Stimulated activated CD4-positive, alpha-beta T cell treated with anti-CD3 and anti-CD28 coated beads, Interleukin-4, amount 100 ng/mL, for 4 hours (primary cell): ENCODE results near the gene RIPK1.
"Not testable (repeated sequence)": the region's sequence is repeated elsewhere in the genome, so short reads cannot be mapped to it uniquely, and the experiment has no call there.

ENCODE experiments used
- DNase-seq, 2 experiments: peaks; one replicate each; pipeline ENCODE4 v3.0.0-alpha.2; 2020

RIPK1 gene

DNA sequence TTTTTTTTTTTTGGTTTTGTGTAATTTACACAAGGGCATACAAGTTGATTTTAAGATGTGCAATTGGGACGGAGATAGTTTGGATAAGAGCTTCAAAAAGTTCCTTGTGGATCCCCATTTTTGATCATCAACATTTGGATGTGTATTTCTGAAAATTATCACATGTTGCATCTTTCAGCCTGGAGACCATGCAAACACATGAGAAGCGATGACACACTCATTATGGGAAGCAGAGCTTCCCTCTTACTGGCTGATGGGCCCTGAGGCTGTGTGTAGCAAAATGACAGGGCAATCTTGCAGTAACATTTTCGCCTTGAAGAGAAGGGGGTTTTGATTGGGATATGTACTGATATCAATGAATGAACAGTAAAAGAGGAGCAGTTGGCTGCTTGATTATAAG, 22.0 kb upstream of the RIPK1 start:
- no peak for DNase-seq

DNA sequence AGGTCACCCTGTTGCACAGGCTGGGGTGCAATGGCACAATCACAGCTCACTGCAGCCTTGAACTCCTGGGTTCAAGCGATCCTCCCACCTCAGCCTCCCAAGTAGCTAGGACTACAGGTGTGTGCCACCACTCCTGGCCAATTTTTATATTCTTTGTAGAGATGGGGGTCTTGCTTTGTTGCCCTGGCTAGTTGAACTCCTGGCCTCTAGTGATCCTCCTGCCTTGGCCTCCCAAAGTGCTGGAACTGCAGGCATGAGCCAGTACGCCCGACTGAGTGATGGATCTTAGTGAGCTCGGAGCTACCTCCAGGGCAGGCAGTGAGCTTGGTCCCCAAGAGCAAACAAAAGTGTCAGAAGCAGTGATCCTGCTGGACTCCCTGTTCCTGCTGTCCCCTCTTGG, 20.3 kb upstream of the RIPK1 start:
- DNase-seq, result not testable (repeated sequence)

DNA sequence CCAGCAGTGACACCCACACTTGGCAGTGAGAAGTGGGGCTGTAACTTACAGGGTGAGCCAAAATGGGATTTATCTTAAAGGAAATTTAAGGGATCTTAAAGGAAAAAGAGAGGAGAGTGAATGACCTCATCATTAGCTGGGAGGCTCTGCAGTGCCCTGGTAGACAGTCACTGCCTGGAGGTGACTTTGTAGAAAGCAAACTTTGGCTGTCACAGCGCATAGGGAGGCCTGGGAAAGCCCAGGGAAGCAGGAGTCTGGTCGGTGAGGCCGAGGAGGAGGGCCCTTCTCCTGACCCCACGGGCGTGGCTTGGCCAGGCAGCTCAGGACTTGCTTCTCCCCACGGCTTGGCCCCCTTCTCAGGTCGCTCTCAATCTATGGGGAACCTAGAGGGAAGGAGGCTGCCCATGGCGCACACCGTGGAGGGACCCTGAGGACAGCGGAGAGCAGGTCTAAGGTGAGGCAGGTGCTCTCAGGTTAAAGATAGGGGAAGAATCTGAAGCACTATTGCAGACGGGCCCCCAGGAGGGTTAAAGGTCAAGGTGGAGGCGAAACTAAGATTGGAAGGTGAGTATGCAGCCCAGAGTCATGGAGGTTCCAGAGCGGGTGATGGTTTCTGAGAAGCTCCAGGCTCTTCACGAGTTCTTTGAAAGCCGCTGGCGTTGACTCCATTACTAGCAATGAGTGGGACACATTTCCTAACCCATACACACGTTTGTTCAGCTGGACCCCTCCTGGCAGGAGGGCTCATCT, 15.6 kb upstream of the RIPK1 start:
- no peak for DNase-seq

DNA sequence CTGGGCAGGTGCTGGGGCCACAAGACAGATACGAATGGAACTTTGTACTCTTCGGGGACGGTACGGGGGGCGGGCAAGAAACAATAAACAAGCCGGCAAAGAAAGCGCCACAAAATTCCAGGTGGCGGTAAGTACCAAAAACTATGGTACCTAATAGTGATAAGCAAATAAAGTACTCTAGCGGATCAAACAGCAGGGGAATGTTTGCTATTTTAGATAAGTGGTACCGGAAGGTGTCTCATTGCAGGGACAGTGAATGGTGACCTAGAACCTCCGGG, 15.1 kb upstream of the RIPK1 start:
- DNase-seq, result no peak

DNA sequence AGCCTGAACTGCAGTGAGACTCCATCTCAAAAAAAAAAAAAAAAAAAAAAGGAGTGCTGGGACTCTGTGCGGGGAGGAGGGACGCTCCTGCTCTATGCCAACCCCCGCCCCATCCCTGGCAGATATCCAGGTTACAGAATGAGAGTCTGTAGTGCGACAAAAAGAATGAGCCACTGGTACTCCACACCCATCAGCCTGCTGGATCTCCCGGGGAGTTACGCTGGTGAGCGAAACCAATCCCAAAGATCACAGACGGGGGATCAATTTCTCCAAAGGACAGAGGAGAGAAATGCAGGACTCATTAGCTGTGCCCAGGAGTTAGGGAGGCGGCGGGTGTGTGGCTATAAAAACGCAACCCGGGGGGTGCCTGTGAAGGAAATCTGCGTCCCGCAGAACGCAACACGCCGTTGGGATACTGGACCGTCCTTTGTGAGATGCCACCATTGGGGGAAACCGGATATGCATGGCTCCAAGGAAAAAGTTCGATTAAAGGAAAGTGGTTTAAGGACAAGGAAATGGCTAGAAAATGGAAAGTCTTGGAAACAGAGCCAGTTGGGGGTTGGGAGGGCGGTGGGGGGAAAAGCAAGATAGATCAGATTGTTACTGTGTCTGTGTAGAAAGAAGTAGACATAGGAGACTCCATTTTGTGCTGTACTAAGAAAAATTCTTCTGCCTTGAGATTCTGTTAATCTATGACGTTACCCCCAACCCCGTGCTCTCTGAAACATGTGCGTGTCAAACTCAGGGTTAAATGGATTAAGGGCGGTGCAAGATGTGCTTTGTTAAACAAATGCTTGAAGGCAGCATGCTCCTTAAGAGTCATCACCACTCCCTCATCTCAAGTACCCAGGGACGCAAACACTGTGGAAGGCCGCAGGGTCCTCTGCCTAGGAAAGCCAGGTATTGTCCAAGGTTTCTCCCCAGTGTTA, 13.8 kb upstream of the RIPK1 start:
- DNase-seq, result not testable (repeated sequence)

DNA sequence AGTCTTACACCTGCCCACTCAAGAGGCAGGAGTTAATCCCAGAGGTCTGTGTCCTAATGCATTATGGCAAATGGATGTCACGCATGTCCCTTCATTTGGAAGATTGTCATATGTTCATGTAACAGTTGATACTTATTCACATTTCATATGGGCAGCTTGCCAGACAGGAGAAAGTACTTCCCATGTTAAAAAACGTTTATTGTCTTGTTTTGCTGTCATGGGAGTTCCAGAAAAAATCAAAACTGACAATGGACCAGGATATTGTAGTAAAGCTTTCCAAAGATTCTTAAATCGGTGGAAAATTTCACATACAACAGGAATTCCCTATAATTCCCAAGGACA, 13.2 kb upstream of the RIPK1 start:
- not testable (repeated sequence) for DNase-seq

DNA sequence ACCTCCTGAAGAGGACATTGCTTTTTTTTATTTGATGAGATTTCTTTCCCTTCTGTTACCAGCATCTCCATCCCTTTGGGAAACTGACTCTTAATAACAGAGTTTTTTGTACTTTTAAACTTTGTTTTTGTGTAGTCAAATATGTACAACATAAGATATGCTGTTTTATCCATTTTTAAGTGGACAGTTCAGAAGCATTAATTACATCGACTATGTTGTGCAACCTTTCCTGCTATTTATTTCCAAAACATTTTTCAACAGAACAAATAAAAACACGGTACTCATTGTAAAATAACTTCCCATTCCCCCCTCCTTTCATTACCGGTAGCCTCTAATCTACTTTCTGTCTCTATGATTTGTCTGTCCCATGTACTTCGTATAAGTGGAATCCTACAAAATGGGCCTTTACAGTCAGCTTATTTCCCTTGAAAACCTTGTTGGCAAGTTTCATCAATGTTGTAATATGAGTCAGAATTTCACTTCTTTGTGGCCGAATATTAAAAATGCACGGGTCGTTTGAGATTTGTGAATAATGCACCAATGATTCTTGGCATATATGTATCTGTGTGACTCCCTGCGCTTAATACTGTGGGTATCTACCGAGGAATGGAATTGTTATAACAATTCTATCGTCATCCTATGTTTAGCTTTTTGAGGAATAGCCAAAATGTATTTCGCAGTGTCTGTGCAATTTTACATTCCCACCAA, 11.1 kb upstream of the RIPK1 start:
- DNase-seq, result no peak

DNA sequence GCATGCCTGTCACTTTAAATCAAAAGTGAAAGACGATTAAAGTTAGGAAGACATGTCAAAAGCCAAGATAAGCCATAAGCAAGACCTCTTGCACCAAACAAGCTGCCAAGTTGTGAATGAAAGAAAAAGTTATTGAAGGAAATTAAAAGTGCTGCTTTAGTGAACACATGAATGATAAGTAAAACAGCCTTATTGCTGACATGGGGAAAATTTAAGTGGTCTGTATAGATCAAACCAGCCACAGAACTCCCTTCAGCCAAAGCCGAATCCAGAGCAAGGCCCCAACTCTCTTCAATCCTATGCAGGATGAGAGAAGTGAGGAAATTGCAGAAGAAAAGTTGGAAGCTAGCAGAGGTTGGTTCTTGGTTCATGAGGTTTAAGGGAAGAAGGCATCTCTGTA, 9.3 kb upstream of the RIPK1 start:
- no peak for DNase-seq

DNA sequence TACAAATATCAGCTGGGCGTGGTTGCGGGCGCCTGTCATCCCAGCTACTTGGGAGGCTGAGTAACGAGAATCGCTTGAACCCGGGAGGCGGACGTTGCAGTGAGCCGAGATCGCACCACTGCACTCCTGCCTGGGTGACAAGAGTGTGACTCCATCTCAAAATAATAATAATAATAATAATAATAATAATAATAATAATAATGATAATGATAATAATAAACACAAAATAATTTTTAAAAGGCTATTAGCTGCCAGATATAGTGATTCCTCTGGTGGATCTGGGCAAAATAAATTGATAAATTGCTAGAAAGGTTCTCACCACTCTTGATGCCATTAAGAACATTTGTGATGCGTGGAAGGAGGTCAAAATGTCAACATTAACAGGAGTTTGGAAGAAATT, 8.2 kb upstream of the RIPK1 start:
- not testable (repeated sequence) for DNase-seq

DNA sequence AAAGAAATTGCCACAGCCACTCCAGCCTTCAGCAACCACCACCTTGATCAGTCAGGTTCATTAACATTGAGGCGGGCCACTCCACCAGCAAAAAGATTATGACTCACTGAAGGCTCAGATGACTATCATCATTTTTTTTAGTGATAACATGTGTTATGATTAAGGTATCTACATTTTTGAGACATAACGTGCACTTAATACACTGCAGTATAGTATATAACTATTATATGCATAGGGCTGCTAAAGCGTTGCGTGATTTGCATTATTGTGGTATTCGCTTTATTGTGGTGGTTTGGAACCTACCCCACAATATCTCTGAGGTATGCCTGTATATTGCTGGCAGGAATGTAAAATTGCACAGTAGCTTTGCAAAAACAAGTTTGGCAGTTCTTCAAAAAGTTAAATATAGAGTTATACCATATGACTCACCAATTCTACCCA, 6.8 kb upstream of the RIPK1 start:
- no peak for DNase-seq

DNA sequence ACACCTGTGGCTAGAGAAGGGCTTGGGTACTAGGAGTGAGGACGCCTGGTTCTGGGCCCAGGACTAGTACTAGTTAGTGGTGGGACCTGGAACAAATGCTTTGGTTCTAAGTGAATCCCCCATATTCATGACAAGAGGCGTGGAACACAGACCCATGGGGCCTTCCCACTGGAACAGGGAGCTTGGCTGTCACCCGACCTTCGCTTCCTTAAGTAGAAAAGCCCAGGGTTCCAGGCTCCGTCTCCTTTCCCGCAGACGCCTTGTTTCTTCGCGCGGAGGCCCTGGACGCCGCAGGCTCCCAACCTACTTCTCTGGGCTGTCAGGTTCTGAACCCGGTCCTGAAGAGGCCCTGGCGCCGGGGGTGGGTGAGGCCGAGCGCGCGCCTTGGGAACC, 5.0 kb upstream of the RIPK1 start:
- not testable (repeated sequence) for DNase-seq

DNA sequence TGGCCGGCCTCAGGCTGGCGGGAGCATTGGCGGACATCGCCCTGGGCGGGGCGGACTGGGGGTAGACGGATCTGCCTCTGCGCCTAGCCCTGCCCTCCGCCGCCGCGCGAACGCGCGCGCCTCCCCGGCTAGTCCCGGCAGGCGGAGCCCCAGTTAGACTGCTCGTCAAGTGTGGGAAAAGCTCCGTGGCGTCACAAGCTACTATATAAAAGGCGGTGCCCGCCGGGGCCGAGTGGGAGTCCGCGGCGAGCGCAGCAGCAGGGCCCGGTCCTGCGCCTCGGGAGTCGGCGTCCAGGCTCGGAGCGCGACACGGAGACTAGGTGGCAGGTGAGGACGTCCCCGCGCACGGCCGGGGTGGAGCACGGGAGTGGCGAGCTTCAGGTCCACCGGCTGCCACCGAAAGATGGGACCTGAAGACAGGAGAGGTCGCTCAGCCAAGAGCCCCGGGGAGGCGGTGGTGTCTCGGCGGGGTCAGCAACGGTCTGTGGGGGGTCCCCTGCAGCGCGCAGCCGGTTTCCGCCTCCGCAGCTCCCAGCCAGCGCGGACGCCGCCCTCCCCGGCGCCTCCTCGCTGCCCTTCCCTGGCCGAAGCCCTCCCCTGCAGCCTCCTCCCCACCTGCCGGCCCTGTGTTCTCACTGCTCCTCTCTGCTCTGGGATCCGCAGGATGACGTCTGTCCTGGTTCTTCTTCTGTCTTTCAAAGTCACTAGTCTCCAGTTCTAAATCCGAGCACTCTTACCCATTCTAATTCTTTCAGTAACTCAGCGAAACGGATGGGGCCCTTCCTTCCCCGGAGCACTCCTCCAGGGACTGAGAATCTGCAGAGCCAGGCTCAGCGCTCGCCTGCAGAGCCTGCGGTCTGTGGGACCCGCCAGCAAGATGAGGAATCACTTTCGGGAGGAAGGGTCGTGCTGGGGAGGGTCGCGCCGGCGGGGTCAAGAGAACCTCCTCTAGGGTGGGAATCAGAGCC, 4.3 kb upstream of the RIPK1 start:
- peak; percentile 86 to 93 for DNase-seq

DNA sequence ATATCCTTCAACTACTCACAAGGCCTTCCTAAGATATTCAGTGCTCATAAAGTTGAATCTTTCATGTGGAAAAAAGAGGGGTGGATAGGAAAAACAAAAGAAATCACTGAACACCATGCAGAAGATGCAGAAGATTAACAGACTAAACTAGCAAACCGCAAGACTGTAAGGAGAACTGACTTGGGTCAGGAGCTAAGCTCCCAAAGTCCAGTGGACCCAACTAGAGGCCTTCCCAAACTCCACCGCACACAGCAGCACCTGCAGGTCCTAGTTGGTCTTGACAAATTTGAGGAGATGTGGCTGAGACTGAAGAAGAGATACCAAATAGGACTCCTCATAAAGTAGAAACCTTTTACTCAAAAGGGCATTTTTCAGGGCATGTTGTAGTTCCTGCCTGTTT, 3.3 kb downstream of the RIPK1 start:
- DNase-seq, result no peak

DNA sequence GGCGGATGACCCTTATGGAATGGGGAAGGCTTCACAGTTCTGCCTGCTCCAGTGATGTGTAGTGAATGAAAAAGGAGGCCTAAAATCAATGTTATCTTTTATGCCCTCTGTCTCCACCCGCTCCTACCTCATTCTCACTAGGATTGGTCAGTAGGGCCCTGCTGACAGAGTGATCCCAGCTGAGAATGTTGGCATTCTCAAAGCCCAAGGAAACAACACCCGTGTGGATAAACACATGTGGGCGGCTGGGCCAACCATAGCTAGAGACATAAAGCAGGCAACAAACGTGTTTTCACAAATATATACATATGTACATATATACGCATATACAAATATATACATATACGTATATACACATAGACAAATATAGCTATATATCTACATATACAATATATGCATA, 4.5 kb downstream of the RIPK1 start:
- DNase-seq, result no peak

DNA sequence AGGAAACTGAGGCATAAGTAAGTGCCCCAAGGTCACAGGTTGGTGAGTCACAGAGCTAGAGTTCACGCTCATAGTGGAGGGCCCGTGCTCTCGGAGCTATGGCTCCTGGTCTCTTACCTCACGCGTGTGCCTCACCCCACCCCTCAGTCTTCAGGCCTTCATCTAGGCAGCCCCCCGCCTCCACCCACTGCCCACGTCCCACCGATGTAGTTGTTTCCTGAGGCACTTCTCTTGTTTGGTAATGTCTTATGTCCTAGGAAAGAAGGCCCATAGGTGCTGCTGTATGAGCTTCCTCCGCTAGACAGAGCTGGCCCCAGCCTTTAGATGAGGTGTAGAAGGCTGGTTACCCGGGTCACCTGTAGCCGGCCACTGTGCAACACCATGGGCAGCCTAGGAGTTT, 5.1 kb downstream of the RIPK1 start:
- no peak for DNase-seq

DNA sequence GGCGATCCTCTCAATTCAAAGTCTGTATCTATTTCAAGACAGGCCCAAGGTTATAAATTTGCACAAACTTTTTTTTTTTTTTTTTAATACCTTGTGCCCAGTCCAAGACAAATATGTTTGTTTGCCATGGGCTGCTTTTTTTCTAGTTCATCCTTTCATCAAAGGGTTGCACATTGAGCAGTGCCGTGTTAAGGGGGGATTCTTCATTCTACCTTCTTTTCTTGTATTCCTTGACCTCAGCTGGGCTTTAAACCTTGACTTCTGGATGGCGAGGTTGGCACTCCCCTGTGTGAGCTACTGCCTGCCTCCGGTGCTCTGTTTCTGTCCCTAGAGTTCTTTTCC, 7.4 kb downstream of the RIPK1 start:
- no peak for DNase-seq

DNA sequence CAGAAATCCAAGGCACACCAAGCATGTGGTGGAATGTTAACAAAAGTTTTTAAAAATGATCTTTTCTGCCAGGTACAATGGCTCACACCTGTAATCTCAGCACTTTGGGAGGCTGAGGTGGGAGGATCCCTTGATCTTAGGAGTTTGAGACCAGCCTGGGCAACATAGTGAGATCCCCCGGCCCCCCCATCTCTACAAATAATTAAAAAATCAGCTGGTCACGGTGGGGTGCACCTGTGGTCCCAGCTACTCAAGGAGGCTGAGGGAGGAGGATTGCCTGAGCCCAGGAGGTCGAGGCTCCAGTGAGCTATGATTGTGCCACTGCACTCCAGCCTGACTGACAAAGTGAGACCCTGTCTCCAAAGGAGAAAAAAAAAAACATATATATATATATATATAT, 8.0 kb downstream of the RIPK1 start:
- no peak for DNase-seq

DNA sequence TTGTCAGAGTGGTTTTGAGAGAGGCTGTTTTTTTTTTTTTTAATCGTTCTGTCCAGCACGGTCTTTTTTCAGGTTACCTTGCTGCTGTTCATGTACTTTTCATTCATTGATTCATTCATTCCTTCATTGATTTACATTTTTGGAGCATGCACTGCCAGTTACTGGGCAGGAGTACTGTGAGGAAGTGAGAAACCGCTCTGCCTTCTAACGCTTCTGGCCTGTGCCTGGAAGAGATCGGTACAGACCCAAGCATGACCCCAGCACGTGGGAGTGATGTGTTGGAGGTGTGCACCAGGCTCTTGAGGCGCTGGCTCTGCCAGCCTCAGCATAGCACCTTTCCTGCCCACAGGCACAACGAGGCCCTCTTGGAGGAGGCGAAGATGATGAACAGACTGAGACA, 9.1 kb downstream of the RIPK1 start:
- no peak for DNase-seq

DNA sequence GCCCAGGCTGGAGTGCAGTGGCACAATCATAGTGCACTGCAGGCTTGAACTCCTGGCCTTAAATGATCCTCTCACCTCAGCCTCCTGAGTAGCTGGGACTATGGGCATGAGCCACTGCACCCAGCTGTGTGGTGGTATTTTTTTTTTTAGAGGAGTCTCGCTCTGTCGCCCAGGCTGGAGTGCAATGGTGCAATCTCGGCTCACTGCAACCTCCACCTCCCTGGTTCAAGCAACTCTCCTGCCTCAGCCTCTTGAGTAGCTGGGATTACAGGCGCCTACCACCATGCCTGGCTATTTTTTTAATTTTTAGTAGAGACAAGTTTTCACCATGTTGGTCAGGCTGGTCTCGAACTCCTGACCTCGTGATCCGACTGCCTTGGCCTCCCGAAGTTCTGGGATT, 10.7 kb downstream of the RIPK1 start:
- DNase-seq, result not testable (repeated sequence)

DNA sequence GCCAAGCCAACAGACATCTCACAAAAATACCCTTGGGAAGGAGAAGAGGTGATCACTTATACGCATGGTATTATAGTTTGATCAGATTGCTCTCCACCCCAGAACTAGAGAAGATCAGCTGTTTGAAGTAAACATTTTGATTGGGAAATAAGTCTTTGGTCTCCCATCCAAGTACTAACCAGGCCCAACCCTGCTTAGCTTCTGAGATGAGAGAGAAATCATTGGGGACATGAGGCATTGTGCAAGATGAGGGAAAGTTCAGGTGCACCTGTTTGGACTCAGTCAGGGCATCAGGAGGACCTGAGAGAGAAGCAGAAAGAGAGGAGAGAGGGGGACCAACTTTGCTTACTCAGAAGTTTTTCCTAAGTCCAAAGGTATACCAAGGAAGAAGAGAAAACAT, 11.4 kb downstream of the RIPK1 start:
- DNase-seq, result no peak

DNA sequence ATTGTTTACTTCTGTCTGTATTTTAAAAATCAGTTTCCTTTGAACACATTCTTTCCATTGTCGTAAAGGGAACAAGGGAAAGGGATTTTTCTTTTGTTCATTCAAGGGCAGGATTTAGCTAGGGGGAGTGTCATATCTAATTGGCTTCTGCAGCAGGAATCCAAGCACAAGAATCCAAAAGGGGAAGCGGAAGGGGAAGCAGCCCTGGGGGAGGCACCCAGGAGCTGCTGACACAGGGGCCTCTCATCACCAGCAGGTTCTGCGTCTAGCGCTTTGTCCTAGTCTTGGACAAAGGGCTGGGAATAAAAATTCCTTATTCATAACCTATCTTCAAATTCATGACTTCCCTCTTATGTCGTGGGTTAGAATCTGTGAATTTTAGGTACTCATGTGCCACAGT, 13.7 kb downstream of the RIPK1 start:
- DNase-seq, result no peak

DNA sequence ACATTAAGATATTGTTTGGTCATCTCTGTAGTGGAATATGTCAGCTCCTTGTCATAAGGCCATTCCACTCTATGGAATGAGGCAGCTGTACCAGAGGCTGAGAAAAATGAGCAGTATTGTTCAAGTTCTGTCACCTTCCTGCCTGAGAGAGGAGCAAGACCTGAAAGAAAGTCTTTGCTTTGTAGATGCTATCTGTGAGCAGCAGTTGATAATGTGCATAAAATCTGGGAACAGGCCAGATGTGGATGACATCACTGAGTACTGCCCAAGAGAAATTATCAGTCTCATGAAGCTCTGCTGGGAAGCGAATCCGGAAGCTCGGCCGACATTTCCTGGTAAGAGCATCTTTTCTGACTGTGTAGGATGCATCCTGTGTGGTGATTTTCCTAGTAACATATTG, 16.8 kb downstream of the RIPK1 start:
- DNase-seq, result no peak
